ENCODE results near the gene PRPF6.

The PRPF6 gene

DNA sequence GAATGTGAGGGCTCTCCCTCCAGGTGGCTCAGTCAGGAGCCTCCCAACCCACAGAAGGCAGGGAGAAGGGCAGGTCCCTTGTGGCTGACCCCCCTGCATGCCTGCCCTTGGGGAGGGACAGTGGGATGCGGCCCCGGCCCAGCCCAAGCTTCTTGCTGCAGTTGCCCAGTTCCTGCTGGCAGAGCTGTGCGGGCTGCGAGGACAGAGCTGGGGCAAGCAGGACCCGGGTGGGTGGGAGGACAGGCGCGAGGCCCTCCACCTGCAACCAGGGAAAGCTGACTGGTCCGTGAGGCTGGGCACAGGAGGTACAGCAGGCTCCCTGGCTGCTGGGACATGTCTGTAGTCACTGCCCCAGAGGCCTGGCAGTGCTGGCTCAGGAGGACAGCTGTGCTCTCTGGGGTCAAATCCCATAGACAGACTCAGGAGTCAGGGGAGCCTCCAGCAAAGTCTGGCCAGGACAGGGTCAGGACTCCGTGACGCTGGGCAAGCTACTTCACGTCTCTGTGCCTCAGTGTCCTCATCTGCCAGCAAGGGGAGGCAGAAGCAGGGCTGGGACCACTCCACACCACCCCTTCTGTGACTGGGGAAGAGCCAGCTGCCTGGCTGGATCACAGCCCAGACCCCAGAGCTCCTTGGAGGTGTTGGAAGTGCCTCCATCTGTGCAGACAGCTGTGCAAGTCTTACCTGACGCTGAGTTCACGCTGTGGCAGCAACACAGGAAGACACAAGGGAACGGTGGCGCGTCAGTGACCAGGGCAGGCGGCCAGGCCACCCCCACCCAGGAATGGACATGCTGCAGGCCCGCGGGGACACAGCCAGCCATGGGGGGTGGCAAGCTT lies 37.7 kb upstream of the PRPF6 start:
- WGBS (ENCODE audit: insufficient coverage) = 96% methylated on average over 16 of the region's 19 CpGs
- peaks cover 0 to 43% (median 26%) of the 10 kb centered on the region in 4 experiments for H3K4me1 ChIP-seq (ENCODE audit: control extremely low read depth in 1 of 4, control insufficient read depth in 4 of 4, insufficient read depth in 4 of 4, low read length in 3 of 4)
- no peak for DNase-seq
- POLR2A ChIA-PET = no interaction called here
- no peaks in the 10 kb centered on the region for H3K9me3 ChIP-seq (ENCODE audit: control extremely low read depth in 1 of 5, control insufficient read depth in 4 of 5, insufficient read depth in 2 of 5, low read depth in 1 of 5, low read length in 4 of 5)
- H3K27ac ChIP-seq (ENCODE audit: insufficient read depth in 1 of 2, low read depth in 1 of 2, low read length in 2 of 2, poor library complexity in 1 of 2, severe bottlenecking in 2 of 2) = no peak overlapping the region
- peaks cover 0 to 69% (median 45%) of the 10 kb centered on the region in 4 experiments for H3K36me3 ChIP-seq (ENCODE audit: control insufficient read depth in 4 of 4, insufficient read depth in 4 of 4, low read length in 3 of 4)
- no peaks in the 10 kb centered on the region for H3K27me3 ChIP-seq (replicated peaks in 2 of 5; ENCODE audit: control insufficient read depth in 4 of 5, insufficient read depth in 5 of 5, low read length in 4 of 5)
- CTCF ChIA-PET = interaction anchor here (0.8 to 1.0 kb wide), 2 partner anchors 13 to 285 kb away, joined by 3 read pairs; partner anchors contain the start of genes RTEL1 and UCKL1
- H3K4me3 ChIP-seq (ENCODE audit: control insufficient read depth in 1 of 7, extremely low read depth in 1 of 7, insufficient read depth in 4 of 7, low read depth in 2 of 7, low read length in 6 of 7) = no peak overlapping the region

DNA sequence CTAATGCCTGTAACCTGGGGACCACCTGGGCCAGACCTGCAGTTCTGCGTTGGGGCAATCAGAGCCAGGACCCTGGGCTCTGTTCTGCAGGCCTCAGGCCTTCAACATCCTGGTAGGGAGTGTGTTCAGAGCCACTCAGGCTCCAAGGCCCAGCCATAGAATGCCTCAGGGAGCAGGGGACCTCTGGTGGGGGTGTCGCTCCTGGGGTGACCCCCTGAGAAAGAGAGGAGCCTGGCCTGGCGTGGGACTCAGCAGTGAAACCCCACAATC lies 37.2 kb upstream of the PRPF6 start:
- H3K27me3 ChIP-seq (replicated peaks in 2 of 5; ENCODE audit: control insufficient read depth in 4 of 5, insufficient read depth in 5 of 5, low read length in 4 of 5) = no peaks in the 10 kb centered on the region
- WGBS (ENCODE audit: insufficient coverage) = 93% methylated on average over 3 of the region's 3 CpGs
- H3K4me1 ChIP-seq (ENCODE audit: control extremely low read depth in 1 of 4, control insufficient read depth in 4 of 4, insufficient read depth in 4 of 4, low read length in 3 of 4) = peaks cover 0 to 45% (median 31%) of the 10 kb centered on the region in 4 experiments
- H3K9me3 ChIP-seq (ENCODE audit: control extremely low read depth in 1 of 5, control insufficient read depth in 4 of 5, insufficient read depth in 2 of 5, low read depth in 1 of 5, low read length in 4 of 5) = no peaks in the 10 kb centered on the region
- ChIA-PET CTCF (interaction anchor here (0.8 to 1.0 kb wide), 2 partner anchors 12 to 286 kb away, joined by 3 read pairs; partner anchors contain the start of genes RTEL1 and UCKL1), POLR2A (no interaction called here)
- H3K36me3 ChIP-seq (ENCODE audit: control insufficient read depth in 4 of 4, insufficient read depth in 4 of 4, low read length in 3 of 4) = peaks cover 0 to 66% (median 44%) of the 10 kb centered on the region in 4 experiments
- H3K4me3 ChIP-seq (ENCODE audit: control insufficient read depth in 1 of 7, extremely low read depth in 1 of 7, insufficient read depth in 4 of 7, low read depth in 2 of 7, low read length in 6 of 7) = no peak overlapping the region
- no peak for DNase-seq
- no peak overlapping the region for H3K27ac ChIP-seq (ENCODE audit: insufficient read depth in 1 of 2, low read depth in 1 of 2, low read length in 2 of 2, poor library complexity in 1 of 2, severe bottlenecking in 2 of 2)

DNA sequence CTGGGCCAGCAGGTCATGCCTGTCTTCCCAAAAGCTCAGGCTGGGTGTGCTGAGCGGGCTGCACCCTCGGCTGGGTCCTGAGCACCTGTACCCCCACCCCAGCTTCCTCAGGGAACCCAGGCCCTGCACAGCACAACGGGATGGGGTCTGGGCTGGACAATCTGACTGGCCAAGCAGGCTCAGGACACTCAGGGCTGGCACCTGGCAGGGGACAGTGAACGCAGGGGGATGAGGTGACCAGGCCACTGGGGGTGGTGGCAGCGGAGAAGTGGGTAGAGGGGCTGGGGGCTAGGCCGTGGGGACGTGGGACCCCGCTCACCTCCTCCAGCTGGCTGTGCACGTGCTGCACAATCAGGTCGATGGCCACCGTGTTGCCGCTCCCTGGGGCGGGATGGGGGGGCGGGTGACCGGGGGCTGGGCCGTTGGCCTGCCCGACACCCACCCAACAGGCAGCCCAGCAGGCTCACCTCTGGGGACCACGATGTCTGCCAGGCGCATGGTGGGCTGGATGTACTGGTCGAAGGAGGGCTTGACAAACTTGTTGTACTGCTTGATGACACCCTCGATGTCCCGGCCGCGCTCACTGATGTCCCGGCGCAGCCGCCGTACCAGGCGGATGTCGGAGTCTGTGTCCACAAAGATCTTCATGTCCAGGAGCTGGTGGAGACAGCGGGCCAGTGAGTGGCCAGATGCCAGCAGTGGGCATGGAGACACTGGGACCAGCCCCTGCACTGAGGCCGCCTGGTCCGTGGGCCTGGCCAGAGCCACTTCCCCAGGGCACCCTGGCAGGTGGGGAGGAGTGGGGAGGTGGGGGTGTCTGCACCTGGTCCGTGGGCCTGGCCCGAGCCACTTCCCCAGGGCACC lies 36.6 kb upstream of the PRPF6 start:
- ChIA-PET POLR2A (no interaction called here), CTCF (interaction anchor here (0.8 kb wide), 1 partner anchor 12 kb away, joined by 3 read pairs; the partner anchor contains the start of gene UCKL1)
- no peak for DNase-seq
- peaks cover 0 to 60% (median 42%) of the 10 kb centered on the region in 4 experiments for H3K36me3 ChIP-seq (ENCODE audit: control insufficient read depth in 4 of 4, insufficient read depth in 4 of 4, low read length in 3 of 4)
- no peaks in the 10 kb centered on the region for H3K27me3 ChIP-seq (replicated peaks in 2 of 5; ENCODE audit: control insufficient read depth in 4 of 5, insufficient read depth in 5 of 5, low read length in 4 of 5)
- WGBS (ENCODE audit: insufficient coverage) = 97% methylated on average over 29 of the region's 35 CpGs
- H3K27ac ChIP-seq (ENCODE audit: insufficient read depth in 1 of 2, low read depth in 1 of 2, low read length in 2 of 2, poor library complexity in 1 of 2, severe bottlenecking in 2 of 2) = no peak overlapping the region
- H3K4me3 ChIP-seq (ENCODE audit: control insufficient read depth in 1 of 7, extremely low read depth in 1 of 7, insufficient read depth in 4 of 7, low read depth in 2 of 7, low read length in 6 of 7) = no peak overlapping the region
- peaks cover 0 to 45% (median 36%) of the 10 kb centered on the region in 4 experiments for H3K4me1 ChIP-seq (ENCODE audit: control extremely low read depth in 1 of 4, control insufficient read depth in 4 of 4, insufficient read depth in 4 of 4, low read length in 3 of 4)
- no peaks in the 10 kb centered on the region for H3K9me3 ChIP-seq (ENCODE audit: control extremely low read depth in 1 of 5, control insufficient read depth in 4 of 5, insufficient read depth in 2 of 5, low read depth in 1 of 5, low read length in 4 of 5)

DNA sequence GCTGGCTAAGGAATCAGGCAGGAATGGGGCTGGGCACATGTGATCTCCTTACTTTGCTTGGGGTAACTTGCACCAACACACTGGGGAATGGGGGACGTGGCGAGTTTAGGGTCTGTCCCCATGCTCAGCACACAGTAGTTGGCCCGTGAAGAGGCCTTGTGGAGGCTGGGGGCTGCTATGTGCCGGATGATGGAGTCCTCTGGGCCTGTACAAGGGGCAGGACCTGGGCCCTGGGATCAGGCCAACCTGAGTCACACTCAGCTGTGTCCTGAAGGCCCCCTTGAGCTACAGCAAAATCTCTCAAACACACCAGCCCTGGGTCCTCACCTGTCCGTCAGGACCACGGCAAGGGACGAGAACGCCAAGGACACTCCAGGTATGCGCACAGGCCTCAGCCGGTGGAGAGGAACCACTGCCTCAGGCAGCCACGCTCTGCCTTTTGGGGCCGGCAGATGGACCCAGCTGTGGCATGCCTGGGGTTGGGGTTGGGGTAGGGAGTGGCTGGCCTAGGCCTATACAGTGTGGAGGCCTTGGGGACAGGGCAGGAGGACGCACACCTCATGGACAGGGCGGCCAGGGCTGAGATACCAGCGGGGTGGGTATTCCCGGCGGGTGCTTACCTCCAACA lies 35.8 kb upstream of the PRPF6 start:
- H3K4me1 ChIP-seq (ENCODE audit: control extremely low read depth in 1 of 4, control insufficient read depth in 4 of 4, insufficient read depth in 4 of 4, low read length in 3 of 4) = peaks cover 0 to 47% (median 42%) of the 10 kb centered on the region in 4 experiments
- H3K27me3 ChIP-seq (replicated peaks in 2 of 5; ENCODE audit: control insufficient read depth in 4 of 5, insufficient read depth in 5 of 5, low read length in 4 of 5) = no peaks in the 10 kb centered on the region
- no peak overlapping the region for H3K4me3 ChIP-seq (ENCODE audit: control insufficient read depth in 1 of 7, extremely low read depth in 1 of 7, insufficient read depth in 4 of 7, low read depth in 2 of 7, low read length in 6 of 7)
- peaks cover 0 to 57% (median 38%) of the 10 kb centered on the region in 4 experiments for H3K36me3 ChIP-seq (ENCODE audit: control insufficient read depth in 4 of 4, insufficient read depth in 4 of 4, low read length in 3 of 4)
- no peak for DNase-seq
- H3K9me3 ChIP-seq (ENCODE audit: control extremely low read depth in 1 of 5, control insufficient read depth in 4 of 5, insufficient read depth in 2 of 5, low read depth in 1 of 5, low read length in 4 of 5) = no peaks in the 10 kb centered on the region
- WGBS (ENCODE audit: insufficient coverage) = 96% methylated on average over 16 of the region's 17 CpGs
- ChIA-PET CTCF (no interaction called here), POLR2A (no interaction called here)
- no peak overlapping the region for H3K27ac ChIP-seq (ENCODE audit: insufficient read depth in 1 of 2, low read depth in 1 of 2, low read length in 2 of 2, poor library complexity in 1 of 2, severe bottlenecking in 2 of 2)

DNA sequence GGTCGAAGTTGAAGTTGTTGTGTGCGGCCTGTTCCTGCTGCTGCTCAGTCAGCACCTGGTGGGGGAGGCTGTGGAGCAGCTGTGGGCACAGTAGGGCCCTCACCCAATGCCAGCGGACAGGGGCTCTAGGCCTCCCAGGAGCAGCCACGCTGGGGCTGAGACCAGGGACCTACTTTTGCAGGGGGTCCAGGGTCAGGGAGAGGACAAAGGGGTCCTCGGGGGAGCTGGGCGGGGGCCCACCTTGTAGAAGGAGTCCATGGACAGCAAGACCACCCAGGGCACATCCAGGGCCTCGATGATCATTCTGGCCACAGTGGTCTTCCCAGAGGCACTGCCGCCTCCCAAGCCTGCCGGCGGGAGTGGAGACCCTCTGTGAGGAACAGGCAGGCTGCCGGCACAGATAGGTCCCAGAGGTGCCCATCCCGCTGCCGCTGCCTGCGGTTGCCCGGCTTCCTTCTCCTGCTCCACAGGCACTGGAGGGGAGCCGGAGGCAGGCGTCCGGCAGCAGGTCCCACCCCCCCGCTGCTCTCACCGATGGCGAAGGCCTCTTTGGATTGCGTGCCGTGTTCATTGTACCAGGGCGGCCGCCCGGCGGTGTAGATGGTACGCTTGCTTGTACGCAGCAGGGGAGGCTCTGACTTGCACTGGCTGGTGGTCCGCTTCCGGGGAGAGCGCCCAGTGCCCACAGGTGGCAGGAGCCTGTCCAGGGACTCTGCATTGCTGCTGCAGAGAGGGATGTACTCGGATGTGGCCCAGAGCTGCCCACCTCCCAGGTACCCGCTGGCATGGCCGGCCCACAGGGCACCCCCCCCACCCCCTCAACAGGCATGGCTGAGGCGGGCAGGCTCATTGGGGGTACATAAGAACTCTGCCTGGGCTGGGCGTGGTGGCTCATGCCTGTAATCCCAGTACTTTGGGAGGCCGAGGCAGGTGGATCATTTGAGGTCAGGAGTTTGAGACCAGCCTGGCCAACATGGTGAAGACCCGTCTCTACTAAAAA lies 34.7 kb upstream of the PRPF6 start:
- Histone ChIP-seq H3K27me3 (replicated peaks in 2 of 5; ENCODE audit: control insufficient read depth in 4 of 5, insufficient read depth in 5 of 5, low read length in 4 of 5) (no peaks in the 10 kb centered on the region), H3K27ac (ENCODE audit: insufficient read depth in 1 of 2, low read depth in 1 of 2, low read length in 2 of 2, poor library complexity in 1 of 2, severe bottlenecking in 2 of 2) (no peak overlapping the region), H3K36me3 (ENCODE audit: control insufficient read depth in 4 of 4, insufficient read depth in 4 of 4, low read length in 3 of 4) (peaks cover 0 to 54% (median 29%) of the 10 kb centered on the region in 4 experiments), H3K9me3 (ENCODE audit: control extremely low read depth in 1 of 5, control insufficient read depth in 4 of 5, insufficient read depth in 2 of 5, low read depth in 1 of 5, low read length in 4 of 5) (no peaks in the 10 kb centered on the region), H3K4me3 (ENCODE audit: control insufficient read depth in 1 of 7, extremely low read depth in 1 of 7, insufficient read depth in 4 of 7, low read depth in 2 of 7, low read length in 6 of 7) (no peak overlapping the region), H3K4me1 (ENCODE audit: control extremely low read depth in 1 of 4, control insufficient read depth in 4 of 4, insufficient read depth in 4 of 4, low read length in 3 of 4) (peaks cover 0 to 45% (median 39%) of the 10 kb centered on the region in 4 experiments)
- DNase-seq = no peak
- ChIA-PET CTCF (no interaction called here), POLR2A (interaction anchor here (0.6 kb wide), 1 partner anchor 31 kb away, joined by 4 read pairs; no protein-coding TSS in a partner anchor)
- WGBS (ENCODE audit: insufficient coverage) = 94% methylated on average over 36 of the region's 39 CpGs

DNA sequence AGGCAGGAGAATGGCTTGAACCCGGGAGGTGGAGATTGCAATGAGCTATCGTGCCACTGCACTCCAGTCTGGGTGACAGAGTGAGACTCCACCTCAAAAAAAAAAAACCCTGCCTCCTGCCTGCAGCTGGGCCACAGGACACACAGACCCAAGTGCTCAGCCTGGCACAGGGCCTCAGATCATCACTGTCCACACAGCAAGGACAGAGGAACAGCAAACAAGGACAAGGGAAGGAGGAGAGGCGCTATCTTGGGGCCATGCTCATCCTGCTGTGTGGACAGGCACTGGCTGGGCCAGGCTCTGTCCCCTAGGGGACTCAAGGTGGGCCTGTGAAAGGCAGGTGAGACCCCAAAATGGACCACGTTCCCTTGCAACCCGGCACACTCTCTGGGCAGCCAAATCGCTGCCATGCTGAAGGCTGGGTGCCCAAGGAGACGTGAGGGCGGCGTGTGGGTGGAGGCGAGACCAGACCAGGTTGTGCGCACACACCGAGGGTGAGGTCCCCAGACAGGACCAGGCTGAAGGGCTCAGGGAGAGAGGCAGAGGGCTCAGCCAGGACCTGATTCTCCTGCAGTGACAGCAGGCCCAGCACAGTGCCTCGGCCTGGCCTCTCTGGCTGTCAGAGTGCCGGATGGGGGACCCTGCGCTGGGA lies 33.8 kb upstream of the PRPF6 start:
- no peak for DNase-seq
- H3K4me3 ChIP-seq (ENCODE audit: control insufficient read depth in 1 of 7, extremely low read depth in 1 of 7, insufficient read depth in 4 of 7, low read depth in 2 of 7, low read length in 6 of 7) = no peak overlapping the region
- H3K4me1 ChIP-seq (ENCODE audit: control extremely low read depth in 1 of 4, control insufficient read depth in 4 of 4, insufficient read depth in 4 of 4, low read length in 3 of 4) = peaks cover 0 to 39% (median 34%) of the 10 kb centered on the region in 4 experiments
- ChIA-PET POLR2A (interaction anchor here (0.6 kb wide), 1 partner anchor 31 kb away, joined by 4 read pairs; no protein-coding TSS in a partner anchor), CTCF (no interaction called here)
- peaks cover 0 to 57% (median 30%) of the 10 kb centered on the region in 4 experiments for H3K36me3 ChIP-seq (ENCODE audit: control insufficient read depth in 4 of 4, insufficient read depth in 4 of 4, low read length in 3 of 4)
- 96% methylated on average over 14 of the region's 15 CpGs for WGBS (ENCODE audit: insufficient coverage)
- H3K27ac ChIP-seq (ENCODE audit: insufficient read depth in 1 of 2, low read depth in 1 of 2, low read length in 2 of 2, poor library complexity in 1 of 2, severe bottlenecking in 2 of 2) = no peak overlapping the region
- no peaks in the 10 kb centered on the region for H3K27me3 ChIP-seq (replicated peaks in 2 of 5; ENCODE audit: control insufficient read depth in 4 of 5, insufficient read depth in 5 of 5, low read length in 4 of 5)
- no peaks in the 10 kb centered on the region for H3K9me3 ChIP-seq (ENCODE audit: control extremely low read depth in 1 of 5, control insufficient read depth in 4 of 5, insufficient read depth in 2 of 5, low read depth in 1 of 5, low read length in 4 of 5)

All from common myeloid progenitor, CD34-positive (primary cell).